Measurements from ENCODE around the gene UNC5C.

DNA sequence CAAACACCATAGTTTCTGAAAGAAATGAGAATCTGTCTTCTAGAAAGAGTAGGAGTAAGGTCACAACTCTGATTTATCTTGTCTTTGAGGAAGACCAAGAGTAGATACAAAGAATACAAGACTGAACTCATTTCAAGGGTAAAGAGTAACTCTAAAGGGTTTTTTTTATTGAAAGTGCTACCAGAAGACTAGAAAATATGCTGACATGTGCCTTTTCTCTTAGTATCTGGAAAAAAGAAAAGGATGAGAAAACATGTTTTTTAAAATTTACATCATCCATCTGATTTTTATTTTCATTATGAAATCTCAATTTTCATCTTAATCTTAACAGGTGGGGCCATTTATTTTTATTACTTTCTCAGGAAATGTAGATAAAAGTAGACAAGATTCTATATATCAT, 43.0 kb downstream of the UNC5C start:
- TF ChIP-seq, protein P1, sequence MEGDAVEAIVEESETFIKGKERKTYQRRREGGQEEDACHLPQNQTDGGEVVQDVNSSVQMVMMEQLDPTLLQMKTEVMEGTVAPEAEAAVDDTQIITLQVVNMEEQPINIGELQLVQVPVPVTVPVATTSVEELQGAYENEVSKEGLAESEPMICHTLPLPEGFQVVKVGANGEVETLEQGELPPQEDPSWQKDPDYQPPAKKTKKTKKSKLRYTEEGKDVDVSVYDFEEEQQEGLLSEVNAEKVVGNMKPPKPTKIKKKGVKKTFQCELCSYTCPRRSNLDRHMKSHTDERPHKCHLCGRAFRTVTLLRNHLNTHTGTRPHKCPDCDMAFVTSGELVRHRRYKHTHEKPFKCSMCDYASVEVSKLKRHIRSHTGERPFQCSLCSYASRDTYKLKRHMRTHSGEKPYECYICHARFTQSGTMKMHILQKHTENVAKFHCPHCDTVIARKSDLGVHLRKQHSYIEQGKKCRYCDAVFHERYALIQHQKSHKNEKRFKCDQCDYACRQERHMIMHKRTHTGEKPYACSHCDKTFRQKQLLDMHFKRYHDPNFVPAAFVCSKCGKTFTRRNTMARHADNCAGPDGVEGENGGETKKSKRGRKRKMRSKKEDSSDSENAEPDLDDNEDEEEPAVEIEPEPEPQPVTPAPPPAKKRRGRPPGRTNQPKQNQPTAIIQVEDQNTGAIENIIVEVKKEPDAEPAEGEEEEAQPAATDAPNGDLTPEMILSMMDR (IDR thresholded peaks at IDR 0.05) = no peak
- TF ChIP-seq POLR2A (IDR thresholded peaks at IDR 0.05) = no peak
